Activated CD4-positive, alpha-beta memory T cell treated with anti-CD3 and anti-CD28 coated beads for 36 hours (primary cell): Measurements from ENCODE around the gene MAGEA2. TPM values are rescaled to one million over a fixed set of nuclear protein-coding genes. Genes with fewer than 3 reads are reported as not detected.
"Not testable (repeated sequence)": the region's sequence is repeated elsewhere in the genome, so short reads cannot be mapped to it uniquely, and the experiment has no call there.

ENCODE experiments used
- CTCF ChIA-PET: fragments of 350-600 bp; sonication (Branson Sonifier 250); formaldehyde crosslinking; loops from one replicate; lab custom pipeline; 2021; ENCODE audit warnings: antibody characterized with exemption, inconsistent platforms; lab: Charles Lee
- POLR2A ChIA-PET: fragments of 350-600 bp; sonication (Branson Sonifier 250); formaldehyde crosslinking; loops from one replicate; lab custom pipeline; 2021; ENCODE audit warnings: antibody characterized with exemption; lab: Charles Lee
- DNase-seq: peaks from one replicate; pipeline ENCODE4 v3.0.0-alpha.2; 2020
- H3K27ac Mint-ChIP-seq: one replicate; pipeline ENCODE4 v1.8.0; 2021; ENCODE audit warnings: mixed read lengths
- H3K27me3 Mint-ChIP-seq: one replicate; pipeline ENCODE4 v1.8.0; 2021; ENCODE audit warnings: mixed read lengths
- H3K36me3 Mint-ChIP-seq: one replicate; pipeline ENCODE4 v1.8.0; 2021; ENCODE audit warnings: mixed read lengths
- H3K4me1 Mint-ChIP-seq: one replicate; pipeline ENCODE4 v1.8.0; 2021; ENCODE audit warnings: low read depth, mixed read lengths
- H3K4me3 Mint-ChIP-seq: one replicate; pipeline ENCODE4 v1.8.0; 2021; ENCODE audit warnings: mild to moderate bottlenecking, mixed read lengths
- H3K9me3 Mint-ChIP-seq: one replicate; pipeline ENCODE4 v1.8.0; 2021; ENCODE audit warnings: mixed read lengths
- intact Hi-C: fragments of 100-400 bp; cut with micrococcal nuclease; formaldehyde crosslinking; loops from one replicate; pipeline ENCODE4 v1.15.1; 2023
- total RNA-seq, 2 experiments: library from RNA; stranded (reverse); gene quantifications; one replicate each; pipeline ENCODE4 v1.2.3, GENCODE V29; 2021

The MAGEA2 gene
- total RNA-seq, 2 experiments from 2014 or later: not detected

DNA sequence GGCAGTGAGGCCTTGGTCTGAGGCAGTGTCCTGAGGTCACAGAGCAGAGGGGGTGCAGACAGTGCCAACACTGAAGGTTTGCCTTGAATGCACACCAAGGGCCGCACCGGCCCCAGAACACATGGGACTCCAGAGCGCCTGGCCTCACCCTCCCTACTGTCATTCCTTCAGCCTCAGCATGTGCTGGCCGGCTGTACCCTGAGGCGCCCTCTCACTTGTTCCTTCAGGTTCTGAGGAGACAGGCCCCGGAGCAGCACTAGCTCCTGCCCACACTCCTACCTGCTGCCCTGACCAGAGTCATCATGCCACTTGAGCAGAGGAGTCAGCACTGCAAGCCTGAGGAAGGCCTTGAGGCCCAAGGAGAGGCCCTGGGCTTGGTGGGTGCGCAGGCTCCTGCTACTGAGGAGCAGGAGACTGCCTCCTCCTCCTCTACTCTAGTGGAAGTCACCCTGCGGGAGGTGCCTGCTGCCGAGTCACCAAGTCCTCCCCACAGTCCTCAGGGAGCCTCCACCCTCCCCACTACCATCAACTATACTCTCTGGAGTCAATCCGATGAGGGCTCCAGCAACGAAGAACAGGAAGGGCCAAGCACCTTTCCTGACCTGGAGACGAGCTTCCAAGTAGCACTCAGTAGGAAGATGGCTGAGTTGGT, 17.7 kb downstream of the MAGEA2 start:
- no peaks in the 10 kb centered on the region for H3K36me3 Mint-ChIP-seq
- H3K4me3 Mint-ChIP-seq: no peak overlapping the region
- ChIA-PET POLR2A (no interaction called here), CTCF (no interaction called here)
- no peaks in the 10 kb centered on the region for H3K9me3 Mint-ChIP-seq
- H3K27ac Mint-ChIP-seq: no peak overlapping the region
- intact Hi-C loops: no loop called here
- no peak for DNase-seq
- no peaks in the 10 kb centered on the region for H3K27me3 Mint-ChIP-seq
- H3K4me1 Mint-ChIP-seq: no peaks in the 10 kb centered on the region

DNA sequence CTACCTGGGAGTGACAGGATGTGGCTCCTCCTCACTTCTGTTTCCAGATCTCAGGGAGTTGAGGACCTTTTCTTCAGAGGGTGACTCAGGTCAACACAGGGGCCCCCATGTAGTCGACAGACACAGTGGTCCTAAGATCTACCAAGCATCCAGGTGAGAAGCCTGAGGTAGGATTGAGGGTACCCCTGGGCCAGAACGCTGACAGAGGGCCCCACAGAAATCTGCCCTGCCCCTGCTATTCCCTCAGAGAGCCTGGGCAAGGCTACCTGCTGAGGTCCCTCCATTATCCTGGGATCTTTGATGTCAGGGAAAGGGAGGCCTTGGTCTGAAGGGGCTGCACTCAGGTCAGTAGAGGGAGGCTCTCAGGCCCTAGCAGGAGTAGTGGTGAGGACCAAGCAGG, 18.5 kb downstream of the MAGEA2 start:
- H3K36me3 Mint-ChIP-seq: no peaks in the 10 kb centered on the region
- no peak for DNase-seq
- intact Hi-C loops: no loop called here
- H3K4me1 Mint-ChIP-seq: no peaks in the 10 kb centered on the region
- no peaks in the 10 kb centered on the region for H3K9me3 Mint-ChIP-seq
- ChIA-PET POLR2A (no interaction called here), CTCF (no interaction called here)
- H3K4me3 Mint-ChIP-seq: no peak overlapping the region
- H3K27me3 Mint-ChIP-seq: no peaks in the 10 kb centered on the region
- no peak overlapping the region for H3K27ac Mint-ChIP-seq

DNA sequence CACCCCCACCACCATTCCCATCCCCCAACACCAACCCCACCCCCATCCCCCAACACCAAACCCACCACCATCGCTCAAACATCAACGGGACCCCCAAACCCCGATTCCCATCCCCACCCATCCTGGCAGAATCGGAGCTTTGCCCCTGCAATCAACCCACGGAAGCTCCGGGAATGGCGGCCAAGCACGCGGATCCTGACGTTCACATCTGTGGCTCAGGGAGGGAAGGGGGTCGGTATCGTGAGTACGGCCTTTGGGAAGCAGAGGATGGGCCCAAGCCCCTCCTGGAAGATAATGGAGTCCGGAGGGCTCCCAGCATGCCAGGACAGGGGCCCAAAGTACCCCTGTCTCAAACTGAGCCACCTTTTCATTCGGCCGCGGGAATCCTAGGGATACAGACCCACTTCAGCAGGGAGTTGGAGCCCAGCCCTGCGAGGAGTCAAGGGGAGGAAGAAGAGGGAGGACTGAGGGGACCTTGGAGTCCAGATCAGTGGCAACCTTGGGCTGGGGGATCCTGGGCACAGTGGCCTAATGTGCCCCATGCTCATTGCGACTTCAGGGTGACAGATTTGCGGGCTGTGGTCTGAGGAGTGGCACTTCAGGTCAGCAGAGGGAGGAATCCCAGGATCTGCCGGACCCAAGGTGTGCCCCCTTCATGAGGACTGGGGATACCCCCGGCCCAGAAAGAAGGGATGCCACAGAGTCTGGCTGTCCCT, 19.3 kb downstream of the MAGEA2 start:
- POLR2A ChIA-PET, DNase-seq, H3K4me1 Mint-ChIP-seq, H3K27me3 Mint-ChIP-seq, CTCF ChIA-PET, H3K9me3 Mint-ChIP-seq, H3K27ac Mint-ChIP-seq, H3K36me3 Mint-ChIP-seq, intact Hi-C loops, H3K4me3 Mint-ChIP-seq: not testable (repeated sequence)

DNA sequence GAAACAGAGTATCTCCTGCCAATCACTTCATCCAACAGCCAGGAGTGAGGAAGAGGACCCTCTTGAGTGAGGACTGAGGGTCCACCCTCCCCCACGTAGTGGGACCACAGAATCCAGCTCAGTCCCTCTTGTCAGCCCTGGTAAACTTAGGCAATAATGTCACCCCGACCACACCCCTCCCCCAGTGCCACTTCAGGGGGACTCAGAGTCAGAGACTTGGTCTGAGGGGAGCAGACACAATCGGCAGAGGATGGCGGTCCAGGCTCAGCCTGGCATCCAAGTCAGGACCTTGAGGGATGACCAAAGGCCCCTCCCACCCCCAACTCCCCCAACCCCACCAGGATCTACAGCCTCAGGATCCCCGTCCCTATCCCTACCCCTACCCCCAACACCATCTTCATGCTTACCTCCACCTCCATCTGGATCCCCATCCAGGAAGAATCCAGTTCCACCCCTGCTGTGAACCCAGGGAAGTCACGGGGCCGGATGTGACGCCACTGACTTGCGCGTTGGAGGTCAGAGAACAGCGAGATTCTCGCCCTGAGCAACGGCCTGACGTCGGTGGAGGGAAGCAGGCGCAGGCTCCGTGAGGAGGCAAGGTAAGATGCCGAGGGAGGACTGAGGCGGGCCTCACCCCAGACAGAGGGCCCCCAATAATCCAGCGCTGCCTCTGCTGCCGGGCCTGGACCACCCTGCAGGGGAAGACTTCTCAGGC, 20.2 kb downstream of the MAGEA2 start, which contains the start of the genes CSAG1 and MAGEA12:
CSAG1 (minus strand) TSS at position 461 of the 715 bp plus-strand sequence. CDS start 1,261 bp downstream, outside the sequence.
MAGEA12 (plus strand) TSS at position 497 of the 715 bp plus-strand sequence. CDS start 2,405 bp downstream, outside the sequence.
- intact Hi-C loops: no loop called here
- no peak within 1 kb of the TSS for H3K4me3 Mint-ChIP-seq
- H3K27me3 Mint-ChIP-seq: peaks cover 3% of the 10 kb centered on the region
- ChIA-PET POLR2A (no interaction called here), CTCF (no interaction called here)
- H3K36me3 Mint-ChIP-seq: no peaks in the 10 kb centered on the region
- H3K9me3 Mint-ChIP-seq: no peaks in the 10 kb centered on the region
- H3K4me1 Mint-ChIP-seq: no peaks in the 10 kb centered on the region
- no peak for DNase-seq
- H3K27ac Mint-ChIP-seq: no peak within 1 kb of the TSS

DNA sequence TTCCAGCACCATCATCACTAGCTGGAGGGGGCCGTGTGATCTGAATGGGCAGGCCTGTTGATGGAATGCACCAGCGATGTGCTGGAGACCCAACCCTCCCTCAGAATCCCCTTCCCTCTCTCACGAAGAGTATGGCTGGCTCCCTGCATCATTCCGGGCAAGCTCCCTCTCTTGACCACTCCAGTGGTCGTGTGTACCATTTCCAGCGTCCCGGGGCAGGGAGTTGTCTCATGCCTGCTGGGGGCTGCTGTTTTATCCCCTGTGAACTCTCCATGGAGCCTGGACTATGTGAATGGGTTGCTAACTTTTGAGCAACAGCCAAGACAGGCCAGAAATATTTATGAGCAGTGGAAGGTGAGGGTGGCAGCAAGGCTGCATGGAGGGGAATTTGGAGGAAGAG, 28.2 kb downstream of the MAGEA2 start:
- Mint-ChIP-seq H3K4me3 (no peak overlapping the region), H3K36me3 (no peaks in the 10 kb centered on the region), H3K27ac (no peak overlapping the region), H3K9me3 (no peaks in the 10 kb centered on the region), H3K4me1 (no peaks in the 10 kb centered on the region), H3K27me3 (peaks cover 6% of the 10 kb centered on the region)
- CTCF ChIA-PET: no interaction called here
- no peak for DNase-seq
- POLR2A ChIA-PET: no interaction called here
- intact Hi-C loops: no loop called here

DNA sequence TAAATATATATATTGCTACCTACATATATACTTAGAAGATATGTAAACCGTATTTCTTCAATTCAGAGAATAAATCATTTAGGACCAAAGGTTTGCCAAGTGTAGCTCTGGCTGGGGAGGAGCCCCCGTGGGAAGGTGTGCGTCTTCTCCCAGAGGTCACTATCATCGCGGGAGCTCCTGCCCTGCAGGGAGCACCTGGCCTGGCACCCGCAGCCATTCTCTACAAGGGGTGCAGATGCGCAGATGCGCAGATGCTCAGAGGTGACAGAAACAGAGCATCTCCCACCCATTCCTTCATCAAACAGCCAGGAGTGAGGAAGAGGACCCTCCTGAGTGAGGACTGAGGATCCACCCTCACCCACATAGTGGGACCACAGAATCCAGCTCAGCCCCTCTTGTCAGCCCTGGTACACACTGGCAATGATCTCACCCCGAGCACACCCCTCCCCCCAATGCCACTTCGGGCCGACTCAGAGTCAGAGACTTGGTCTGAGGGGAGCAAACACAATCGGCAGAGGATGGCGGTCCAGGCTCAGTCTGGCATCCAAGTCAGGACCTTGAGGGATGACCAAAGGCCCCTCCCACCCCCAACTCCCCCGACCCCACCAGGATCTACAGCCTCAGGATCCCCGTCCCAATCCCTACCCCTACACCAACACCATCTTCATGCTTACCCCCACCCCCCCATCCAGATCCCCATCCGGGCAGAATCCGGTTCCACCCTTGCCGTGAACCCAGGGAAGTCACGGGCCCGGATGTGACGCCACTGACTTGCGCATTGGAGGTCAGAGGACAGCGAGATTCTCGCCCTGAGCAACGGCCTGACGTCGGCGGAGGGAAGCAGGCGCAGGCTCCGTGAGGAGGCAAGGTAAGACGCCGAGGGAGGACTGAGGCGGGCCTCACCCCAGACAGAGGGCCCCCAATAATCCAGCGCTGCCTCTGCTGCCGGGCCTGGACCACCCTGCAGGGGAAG, 39.5 kb downstream of the MAGEA2 start, which contains the start of gene MAGEA2B:
MAGEA2B (plus strand) TSS at position 814 of the 973 bp plus-strand sequence. CDS start 2,479 bp downstream, outside the sequence.
- POLR2A ChIA-PET, DNase-seq, H3K4me3 Mint-ChIP-seq, H3K9me3 Mint-ChIP-seq, H3K4me1 Mint-ChIP-seq, CTCF ChIA-PET, intact Hi-C loops, H3K27ac Mint-ChIP-seq, H3K27me3 Mint-ChIP-seq, H3K36me3 Mint-ChIP-seq: not testable (repeated sequence)

DNA sequence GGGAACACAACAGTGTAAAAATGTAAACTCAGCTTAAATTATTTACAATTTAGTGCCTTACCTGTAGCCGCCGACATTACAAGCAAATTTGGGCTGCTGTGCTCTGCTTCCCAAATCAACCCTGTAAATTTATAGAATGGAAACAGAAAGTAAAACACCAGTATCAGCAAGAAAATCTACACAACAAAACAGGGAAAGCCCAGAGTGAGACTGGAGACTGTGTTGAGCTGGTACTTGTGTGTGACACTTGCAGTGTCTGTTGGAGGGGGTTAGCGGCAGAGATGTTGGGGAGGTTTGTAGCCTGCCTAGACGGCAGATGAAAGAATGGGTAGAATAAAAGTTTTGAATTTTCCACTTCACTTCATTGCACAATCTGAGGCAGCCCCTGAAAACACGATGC, 40.4 kb downstream of the MAGEA2 start:
- H3K4me1 Mint-ChIP-seq, H3K36me3 Mint-ChIP-seq, H3K27ac Mint-ChIP-seq, H3K4me3 Mint-ChIP-seq, intact Hi-C loops, POLR2A ChIA-PET, H3K27me3 Mint-ChIP-seq, CTCF ChIA-PET, H3K9me3 Mint-ChIP-seq, DNase-seq: not testable (repeated sequence)

DNA sequence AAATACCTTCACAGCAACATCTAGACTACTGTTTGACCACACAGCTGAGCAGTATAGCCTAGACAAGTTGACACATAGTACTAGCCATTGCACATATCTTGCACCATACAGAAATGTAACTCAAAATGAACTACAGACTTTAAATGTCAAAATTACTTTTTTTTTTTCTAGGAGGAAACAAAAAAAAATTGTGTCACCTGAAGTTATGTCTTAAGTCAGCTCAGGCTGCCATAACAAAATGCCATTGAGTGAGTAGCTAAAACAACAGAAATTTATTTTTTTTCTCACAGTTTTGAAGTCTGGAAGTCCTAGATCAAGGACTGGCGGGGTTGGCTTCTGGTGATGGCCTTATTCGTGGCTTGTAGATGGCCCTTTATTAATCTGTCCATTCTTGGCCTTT, 44.5 kb downstream of the MAGEA2 start, which contains the start of gene CSAG2:
CSAG2 (minus strand) TSS at position 101 of the 400 bp plus-strand sequence. CDS start 161 bp downstream, outside the sequence.
- POLR2A ChIA-PET, DNase-seq, H3K9me3 Mint-ChIP-seq, H3K27me3 Mint-ChIP-seq, H3K36me3 Mint-ChIP-seq, intact Hi-C loops, H3K4me1 Mint-ChIP-seq, CTCF ChIA-PET, H3K27ac Mint-ChIP-seq, H3K4me3 Mint-ChIP-seq: not testable (repeated sequence)

DNA sequence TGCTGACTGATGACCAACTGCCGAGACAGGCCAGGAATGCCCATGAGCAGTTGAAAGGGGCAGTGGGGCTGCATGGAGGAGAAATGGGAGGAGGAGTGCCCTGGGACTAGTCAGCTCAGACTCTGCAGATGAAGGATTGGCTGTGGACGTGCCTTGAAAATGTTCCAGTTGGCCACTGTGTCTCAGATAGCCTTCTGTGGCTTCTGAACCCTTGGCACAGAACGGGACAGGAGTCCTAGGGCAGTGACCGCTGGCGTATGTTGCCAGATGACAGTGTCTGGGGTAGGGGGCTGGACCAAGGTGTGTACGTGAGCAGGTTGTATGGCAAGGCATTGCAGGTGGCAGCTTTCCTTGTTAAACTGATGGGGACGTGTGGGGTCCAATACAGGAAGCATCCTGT, 47.1 kb downstream of the MAGEA2 start:
- DNase-seq, H3K27me3 Mint-ChIP-seq, POLR2A ChIA-PET, intact Hi-C loops, H3K27ac Mint-ChIP-seq, H3K4me1 Mint-ChIP-seq, H3K4me3 Mint-ChIP-seq, CTCF ChIA-PET, H3K9me3 Mint-ChIP-seq, H3K36me3 Mint-ChIP-seq: not testable (repeated sequence)

DNA sequence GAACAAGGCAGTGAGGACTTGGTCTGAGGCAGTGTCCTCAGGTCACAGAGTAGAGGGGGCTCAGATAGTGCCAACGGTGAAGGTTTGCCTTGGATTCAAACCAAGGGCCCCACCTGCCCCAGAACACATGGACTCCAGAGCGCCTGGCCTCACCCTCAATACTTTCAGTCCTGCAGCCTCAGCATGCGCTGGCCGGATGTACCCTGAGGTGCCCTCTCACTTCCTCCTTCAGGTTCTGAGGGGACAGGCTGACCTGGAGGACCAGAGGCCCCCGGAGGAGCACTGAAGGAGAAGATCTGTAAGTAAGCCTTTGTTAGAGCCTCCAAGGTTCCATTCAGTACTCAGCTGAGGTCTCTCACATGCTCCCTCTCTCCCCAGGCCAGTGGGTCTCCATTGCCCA, 53.3 kb downstream of the MAGEA2 start:
- H3K4me1 Mint-ChIP-seq, H3K27me3 Mint-ChIP-seq, H3K27ac Mint-ChIP-seq, DNase-seq, H3K36me3 Mint-ChIP-seq, H3K4me3 Mint-ChIP-seq, POLR2A ChIA-PET, CTCF ChIA-PET, intact Hi-C loops, H3K9me3 Mint-ChIP-seq: not testable (repeated sequence)
